HepG2 (cell line): ENCODE measurements around the gene CDR2L. TPM values are rescaled to one million over a fixed set of nuclear protein-coding genes. Genes with fewer than 3 reads are reported as not detected.
A peak's percentile ranks its signal among the peaks of the same experiment; 100 is the strongest.

Source experiments
- ATAC-seq: fragments of 200-7000 bp; cut with Tn5 transposase; 3 replicates; pipeline ENCODE4 v1.9.1; 2020; ENCODE audit warnings: mild to moderate bottlenecking, moderate library complexity
- BruUV-seq: library from RNA; stranded (reverse); fragments of 400-500 nt; replicated peaks from 2 replicates; lab custom pipeline; 2021; lab: Mats Ljungman, UMichigan
- CTCF ChIA-PET: fragments of 300-600 bp; formaldehyde crosslinking; extraction: SDS; loops from one replicate; lab custom pipeline; 2021; ENCODE audit warnings: low total read pairs, inconsistent platforms, low intra/inter-chr PET ratio; lab: Yijun Ruan, JAX
- POLR2A ChIA-PET: fragments of 350-600 bp; sonication (Branson Sonifier 250); formaldehyde crosslinking; loops from one replicate; lab custom pipeline; 2020; ENCODE audit warnings: antibody characterized with exemption, inconsistent platforms; lab: Yijun Ruan, JAX
- DNase-seq: peaks from one replicate; pipeline ENCODE4 v3.0.0-alpha.2; 2015; ENCODE audit warnings: low spot score
- FAIRE-seq: peaks from 3 replicates; lab custom pipeline; 2011; peaks lifted over from hg19 to GRCh38; lab: Jason Lieb, UNC
- H2AFZ ChIP-seq: one replicate; pipeline ENCODE4 v1.6.1; 2011; ENCODE audit warnings: low read length, inconsistent platforms
- H3K27ac ChIP-seq: fragments of 300-600 bp; 3 replicates; pipeline ENCODE4 v1.8.0; 2011; ENCODE audit warnings: mixed run types, mild to moderate bottlenecking, mixed read lengths, low read length, inconsistent platforms; ENCODE audit not compliant: insufficient read depth; ENCODE audit errors: extremely low read length
- H3K27me3 ChIP-seq, 2 experiments: fragments of 200-600 bp in 1 of 2; 2 replicates in 1 of 2; 3 replicates in 1 of 2; pipeline versions ENCODE4 v1.6.0 to v1.8.0; 2011; ENCODE audit warnings: low read length in 2 of 2, mild to moderate bottlenecking in 2 of 2, moderate library complexity in 2 of 2, inconsistent platforms in 1 of 2; ENCODE audit not compliant: insufficient read depth in 2 of 2, control insufficient read depth in 1 of 2
- H3K36me3 ChIP-seq, 2 experiments: fragments of 200-600 bp in 1 of 2; replicated peaks in 1 of 2; 2 replicates in 1 of 2; 3 replicates in 1 of 2; pipeline versions ENCODE4 v1.5.1 to v1.8.0; 2011; ENCODE audit warnings: low read length in 2 of 2, inconsistent platforms in 1 of 2; ENCODE audit not compliant: insufficient read depth in 2 of 2, control insufficient read depth in 1 of 2
- H3K4me1 ChIP-seq: 2 replicates; pipeline ENCODE4 v1.5.1; 2012; ENCODE audit warnings: low read length, inconsistent platforms; ENCODE audit not compliant: insufficient read depth
- H3K4me2 ChIP-seq: 2 replicates; pipeline ENCODE4 v1.6.0; 2011; ENCODE audit warnings: low read depth, low read length, inconsistent platforms
- H3K4me3 ChIP-seq, 3 experiments: fragments of 200-600 bp in 1 of 3; sonication (generic), shearing (Covaris generic) in 1 of 3; replicated peaks in 1 of 3; 2 replicates each; pipeline ENCODE4 v1.5.1; 2011 to 2016; ENCODE audit warnings: low read length in 3 of 3, inconsistent platforms in 2 of 3, low read depth in 2 of 3, mild to moderate bottlenecking in 2 of 3, control low read depth in 1 of 3, mixed read lengths in 1 of 3; ENCODE audit not compliant: insufficient read depth in 1 of 3
- H3K79me2 ChIP-seq: one replicate; pipeline ENCODE4 v1.6.1; 2011; ENCODE audit warnings: low read length, inconsistent platforms; ENCODE audit not compliant: insufficient read depth
- H3K9ac ChIP-seq: 2 replicates; pipeline ENCODE4 v1.6.0; 2011; ENCODE audit warnings: mild to moderate bottlenecking, low read depth, low read length, inconsistent platforms; ENCODE audit not compliant: insufficient read depth
- H3K9me3 ChIP-seq: 2 replicates; pipeline ENCODE4 v1.5.1; 2012; ENCODE audit warnings: mild to moderate bottlenecking, low read length
- H4K20me1 ChIP-seq: 2 replicates; pipeline ENCODE4 v1.6.0; 2011; ENCODE audit warnings: inconsistent platforms, mild to moderate bottlenecking, low read length, moderate library complexity; ENCODE audit not compliant: insufficient read depth
- ADNP ChIP-seq: sonication (generic); formaldehyde crosslinking; IDR thresholded peaks from 2 replicates; pipeline ENCODE4 v1.4.0; 2020; ENCODE audit warnings: missing genetic modification reagents
- FOSL1 ChIP-seq: sonication (generic); formaldehyde crosslinking; IDR thresholded peaks from 2 replicates; pipeline ENCODE4 v1.9.0; 2021; ENCODE audit warnings: missing genetic modification reagents, borderline replicate concordance
- SAP130 ChIP-seq: IDR thresholded peaks from 2 replicates; pipeline ENCODE4 v1.6.1; 2016; ENCODE audit warnings: low read depth
- TSC22D2 ChIP-seq: sonication (generic); formaldehyde crosslinking; IDR thresholded peaks from 2 replicates; pipeline ENCODE4 v1.5.1; 2020; ENCODE audit warnings: missing genetic modification reagents, mild to moderate bottlenecking, borderline replicate concordance
- ZNF569 ChIP-seq: sonication (generic); formaldehyde crosslinking; IDR thresholded peaks from 2 replicates; pipeline ENCODE4 v1.5.0; 2020; ENCODE audit warnings: mild to moderate bottlenecking, missing genetic modification reagents, moderate library complexity, borderline replicate concordance
- ZNF772 ChIP-seq: sonication (generic); formaldehyde crosslinking; IDR thresholded peaks from 2 replicates; pipeline ENCODE4 v1.5.0; 2020; ENCODE audit warnings: mild to moderate bottlenecking, missing genetic modification reagents
- WGBS: methylation state at CpG from one replicate; pipeline ENCODE4 v1.1.6; 2017; ENCODE audit warnings: low lambda C conversion rate; 5-methylcytosine and 5-hydroxymethylcytosine counted together
- in situ Hi-C: cut with HindIII; loops from 2 replicates; pipeline ENCODE4 v1.10.0; 2017; ENCODE audit warnings: low pct_unique_long_range_greater_than_20kb; ENCODE audit not compliant: extremely low pct_ligation_motif_present
- intact Hi-C: fragments of 100-400 bp; cut with micrococcal nuclease; formaldehyde crosslinking; loops from one replicate; pipeline ENCODE4 v1.10.0; 2022; ENCODE audit not compliant: unreplicated experiment
- polyA plus RNA-seq, 8 experiments: library from polyadenylated mRNA; depleted of rRNA in 3 of 8; stranded (reverse) in 7 of 8; unstranded in 1 of 8; fragments of >200 nt; fragmentation: Illumina TruSeq in 4 of 8; extraction: Trizol in 4 of 8; gene quantifications; 2 replicates each; pipeline versions ENCODE4 v1.2.1 to v1.2.3, GENCODE V29; 2011 to 2016; ENCODE audit warnings: low read depth in 4 of 8, missing spikeins in 1 of 8, mixed read lengths in 1 of 8; ENCODE audit not compliant: insufficient read depth in 1 of 8
- total RNA-seq, 5 experiments: library from RNA; depleted of rRNA; stranded (reverse); fragments of >200 nt; fragmentation: Illumina TruSeq; extraction: Trizol; gene quantifications; 2 replicates each; pipeline ENCODE4 v1.2.3, GENCODE V29; 2016; ENCODE audit warnings: low read depth in 1 of 5
- TF ChIP-seq, protein P1 (sequence below): IDR thresholded peaks from 2 replicates; pipeline ENCODE4 v1.6.1; 2016; ENCODE audit warnings: missing compliant biosample characterization, missing genetic modification reagents, borderline replicate concordance
- TF ChIP-seq, protein P2 (sequence below): sonication (generic); formaldehyde crosslinking; IDR thresholded peaks from 2 replicates; pipeline ENCODE4 v1.5.0; 2020; ENCODE audit warnings: mild to moderate bottlenecking, missing genetic modification reagents
- TF ChIP-seq, protein P3 (sequence below): sonication (generic); formaldehyde crosslinking; IDR thresholded peaks from 2 replicates; pipeline ENCODE4 v1.8.1; 2023; ENCODE audit warnings: mild to moderate bottlenecking, missing genetic modification reagents
- TF ChIP-seq, protein P4 (sequence below): sonication (generic); formaldehyde crosslinking; IDR thresholded peaks from 2 replicates; pipeline ENCODE4 v1.8.0; 2022; ENCODE audit warnings: missing genetic modification reagents, mild to moderate bottlenecking, borderline replicate concordance
- TF ChIP-seq, protein P5 (sequence below): sonication (generic); formaldehyde crosslinking; conservative IDR thresholded peaks from 2 replicates; pipeline ENCODE4 v1.8.0; 2022; ENCODE audit warnings: mild to moderate bottlenecking, moderate library complexity, missing genetic modification reagents

Gene CDR2L
- total and polyA plus RNA-seq, 2 of the 13 experiments (the other 11 are each of a cell fraction or from before 2014, with no cell fraction given) = 1.9 to 2.1 TPM

DNA sequence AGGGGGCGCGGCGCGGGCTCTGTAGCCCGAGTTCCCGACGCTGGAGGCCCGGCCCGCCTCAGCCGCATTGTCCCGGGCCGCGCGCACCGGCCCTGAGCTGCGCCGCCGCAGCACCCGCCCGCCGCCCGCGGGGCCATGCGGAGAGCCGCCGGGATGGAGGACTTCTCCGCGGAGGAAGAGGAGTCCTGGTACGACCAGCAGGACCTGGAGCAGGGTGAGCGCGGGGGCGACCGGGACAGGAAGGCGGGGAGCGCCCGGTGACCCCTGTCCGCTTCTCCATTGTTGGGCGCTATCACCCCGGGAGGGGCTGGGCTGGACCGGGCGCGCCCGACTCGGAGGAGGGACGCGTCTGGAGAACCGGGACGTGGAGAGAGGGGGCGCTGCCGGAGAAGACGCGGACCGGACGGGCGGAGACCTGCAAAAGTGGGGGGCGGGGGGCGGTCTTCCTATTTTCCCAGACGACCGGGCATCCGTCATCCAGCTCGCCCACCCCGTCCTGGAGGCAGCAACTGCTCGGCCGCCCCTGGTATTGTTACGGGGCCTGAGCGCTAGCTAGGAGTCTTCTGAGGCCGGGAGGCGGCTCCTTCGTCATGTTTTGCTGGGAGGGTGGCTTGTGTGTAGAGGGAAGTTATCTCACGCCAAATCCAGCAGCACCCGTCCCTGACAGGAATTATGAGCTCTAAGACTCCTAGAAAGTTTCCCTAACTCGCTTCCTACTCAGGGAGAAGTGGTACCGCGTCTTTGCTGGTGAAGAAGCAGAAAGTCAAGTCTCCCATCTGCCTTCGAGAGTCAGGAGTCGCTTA lies 678 bp downstream of the CDR2L start (continued):
- TF ChIP-seq, protein P1, sequence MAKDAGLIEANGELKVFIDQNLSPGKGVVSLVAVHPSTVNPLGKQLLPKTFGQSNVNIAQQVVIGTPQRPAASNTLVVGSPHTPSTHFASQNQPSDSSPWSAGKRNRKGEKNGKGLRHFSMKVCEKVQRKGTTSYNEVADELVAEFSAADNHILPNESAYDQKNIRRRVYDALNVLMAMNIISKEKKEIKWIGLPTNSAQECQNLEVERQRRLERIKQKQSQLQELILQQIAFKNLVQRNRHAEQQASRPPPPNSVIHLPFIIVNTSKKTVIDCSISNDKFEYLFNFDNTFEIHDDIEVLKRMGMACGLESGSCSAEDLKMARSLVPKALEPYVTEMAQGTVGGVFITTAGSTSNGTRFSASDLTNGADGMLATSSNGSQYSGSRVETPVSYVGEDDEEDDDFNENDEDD (CRISPR knock-in tag) = 0 out of 2 replicates have a peak, but pooled peaks have one; percentile 27
- TF ChIP-seq SAP130 (CRISPR knock-in tag) = peak; percentile 54
- TF ChIP-seq, protein P2, sequence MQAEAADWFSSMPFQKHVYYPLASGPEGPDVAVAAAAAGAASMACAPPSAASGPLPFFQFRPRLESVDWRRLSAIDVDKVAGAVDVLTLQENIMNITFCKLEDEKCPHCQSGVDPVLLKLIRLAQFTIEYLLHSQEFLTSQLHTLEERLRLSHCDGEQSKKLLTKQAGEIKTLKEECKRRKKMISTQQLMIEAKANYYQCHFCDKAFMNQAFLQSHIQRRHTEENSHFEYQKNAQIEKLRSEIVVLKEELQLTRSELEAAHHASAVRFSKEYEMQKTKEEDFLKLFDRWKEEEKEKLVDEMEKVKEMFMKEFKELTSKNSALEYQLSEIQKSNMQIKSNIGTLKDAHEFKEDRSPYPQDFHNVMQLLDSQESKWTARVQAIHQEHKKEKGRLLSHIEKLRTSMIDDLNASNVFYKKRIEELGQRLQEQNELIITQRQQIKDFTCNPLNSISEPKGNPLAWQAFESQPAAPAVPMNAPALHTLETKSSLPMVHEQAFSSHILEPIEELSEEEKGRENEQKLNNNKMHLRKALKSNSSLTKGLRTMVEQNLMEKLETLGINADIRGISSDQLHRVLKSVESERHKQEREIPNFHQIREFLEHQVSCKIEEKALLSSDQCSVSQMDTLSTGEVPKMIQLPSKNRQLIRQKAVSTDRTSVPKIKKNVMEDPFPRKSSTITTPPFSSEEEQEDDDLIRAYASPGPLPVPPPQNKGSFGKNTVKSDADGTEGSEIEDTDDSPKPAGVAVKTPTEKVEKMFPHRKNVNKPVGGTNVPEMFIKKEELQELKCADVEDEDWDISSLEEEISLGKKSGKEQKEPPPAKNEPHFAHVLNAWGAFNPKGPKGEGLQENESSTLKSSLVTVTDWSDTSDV (CRISPR knock-in tag) = 0 out of 2 replicates have a peak, but pooled peaks have one; percentile 21
- TF ChIP-seq, protein P3, sequence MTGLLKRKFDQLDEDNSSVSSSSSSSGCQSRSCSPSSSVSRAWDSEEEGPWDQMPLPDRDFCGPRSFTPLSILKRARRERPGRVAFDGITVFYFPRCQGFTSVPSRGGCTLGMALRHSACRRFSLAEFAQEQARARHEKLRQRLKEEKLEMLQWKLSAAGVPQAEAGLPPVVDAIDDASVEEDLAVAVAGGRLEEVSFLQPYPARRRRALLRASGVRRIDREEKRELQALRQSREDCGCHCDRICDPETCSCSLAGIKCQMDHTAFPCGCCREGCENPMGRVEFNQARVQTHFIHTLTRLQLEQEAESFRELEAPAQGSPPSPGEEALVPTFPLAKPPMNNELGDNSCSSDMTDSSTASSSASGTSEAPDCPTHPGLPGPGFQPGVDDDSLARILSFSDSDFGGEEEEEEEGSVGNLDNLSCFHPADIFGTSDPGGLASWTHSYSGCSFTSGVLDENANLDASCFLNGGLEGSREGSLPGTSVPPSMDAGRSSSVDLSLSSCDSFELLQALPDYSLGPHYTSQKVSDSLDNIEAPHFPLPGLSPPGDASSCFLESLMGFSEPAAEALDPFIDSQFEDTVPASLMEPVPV = no peak

GRCh38 chr17:74990581-74991105 lies 3.2 kb downstream of the CDR2L start:
- ChIA-PET CTCF (no interaction called here), POLR2A (interaction anchor here (1.4 to 2.5 kb wide), 4 partner anchors 8 to 34 kb away, joined by 4 to 36 read pairs (median 10); partner anchors contain the start of genes HID1 and MRPL58)
- WGBS = 85% methylated on average over 10 of the region's 10 CpGs
- Histone ChIP-seq H3K36me3 (no peaks in the 10 kb centered on the region), H3K4me2 (no peak overlapping the region), H4K20me1 (no peaks in the 10 kb centered on the region), H3K9me3 (no peaks in the 10 kb centered on the region), H3K27me3 (peaks cover 0 to 9% of the 10 kb centered on the region in 2 experiments; a peak in 2 of 5 replicates), H3K4me3 (no peak overlapping the region), H2AFZ (no peak overlapping the region), H3K79me2 (no peaks in the 10 kb centered on the region), H3K27ac (no peak overlapping the region), H3K9ac (no peak overlapping the region), H3K4me1 (peaks cover 60% of the 10 kb centered on the region)
- intact Hi-C loops (no loop called here), in situ Hi-C loops (no loop called here)
- no TSS peak for BruUV-seq
- DNase-seq = no peak
- FAIRE-seq = no peak
- no peak for ATAC-seq
- TF ChIP-seq ADNP (CRISPR knock-in tag) = no peak
- TF ChIP-seq, protein P4, sequence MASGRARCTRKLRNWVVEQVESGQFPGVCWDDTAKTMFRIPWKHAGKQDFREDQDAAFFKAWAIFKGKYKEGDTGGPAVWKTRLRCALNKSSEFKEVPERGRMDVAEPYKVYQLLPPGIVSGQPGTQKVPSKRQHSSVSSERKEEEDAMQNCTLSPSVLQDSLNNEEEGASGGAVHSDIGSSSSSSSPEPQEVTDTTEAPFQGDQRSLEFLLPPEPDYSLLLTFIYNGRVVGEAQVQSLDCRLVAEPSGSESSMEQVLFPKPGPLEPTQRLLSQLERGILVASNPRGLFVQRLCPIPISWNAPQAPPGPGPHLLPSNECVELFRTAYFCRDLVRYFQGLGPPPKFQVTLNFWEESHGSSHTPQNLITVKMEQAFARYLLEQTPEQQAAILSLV (CRISPR knock-in tag) = no peak
- no peak for TF ChIP-seq ZNF569 (CRISPR knock-in tag)
- TF ChIP-seq, protein P5, sequence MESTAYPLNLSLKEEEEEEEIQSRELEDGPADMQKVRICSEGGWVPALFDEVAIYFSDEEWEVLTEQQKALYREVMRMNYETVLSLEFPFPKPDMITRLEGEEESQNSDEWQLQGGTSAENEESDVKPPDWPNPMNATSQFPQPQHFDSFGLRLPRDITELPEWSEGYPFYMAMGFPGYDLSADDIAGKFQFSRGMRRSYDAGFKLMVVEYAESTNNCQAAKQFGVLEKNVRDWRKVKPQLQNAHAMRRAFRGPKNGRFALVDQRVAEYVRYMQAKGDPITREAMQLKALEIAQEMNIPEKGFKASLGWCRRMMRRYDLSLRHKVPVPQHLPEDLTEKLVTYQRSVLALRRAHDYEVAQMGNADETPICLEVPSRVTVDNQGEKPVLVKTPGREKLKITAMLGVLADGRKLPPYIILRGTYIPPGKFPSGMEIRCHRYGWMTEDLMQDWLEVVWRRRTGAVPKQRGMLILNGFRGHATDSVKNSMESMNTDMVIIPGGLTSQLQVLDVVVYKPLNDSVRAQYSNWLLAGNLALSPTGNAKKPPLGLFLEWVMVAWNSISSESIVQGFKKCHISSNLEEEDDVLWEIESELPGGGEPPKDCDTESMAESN = no peak
- TF ChIP-seq TSC22D2 (CRISPR knock-in tag) = no peak
- TF ChIP-seq FOSL1 (CRISPR knock-in tag) = no peak
- TF ChIP-seq ZNF772 (CRISPR knock-in tag) = no peak
